GM10266 (cell line): ENCODE measurements around the gene LMLN.
A peak's percentile ranks its signal among the peaks of the same experiment; 100 is the strongest.
"Not testable (repeated sequence)": the region's sequence is repeated elsewhere in the genome, so short reads cannot be mapped to it uniquely, and the experiment has no call there.

Experiments
- DNase-seq: peaks from one replicate; pipeline ENCODE4 v3.0.0; 2012; ENCODE audit errors: extremely low spot score
- TF ChIP-seq, protein P1 (sequence below): IDR thresholded peaks from 2 replicates; pipeline ENCODE4 v1.5.1; 2012; ENCODE audit warnings: mild to moderate bottlenecking, low read depth; ENCODE audit not compliant: control insufficient read depth, insufficient read depth; ENCODE audit errors: missing control alignments

The LMLN gene

DNA sequence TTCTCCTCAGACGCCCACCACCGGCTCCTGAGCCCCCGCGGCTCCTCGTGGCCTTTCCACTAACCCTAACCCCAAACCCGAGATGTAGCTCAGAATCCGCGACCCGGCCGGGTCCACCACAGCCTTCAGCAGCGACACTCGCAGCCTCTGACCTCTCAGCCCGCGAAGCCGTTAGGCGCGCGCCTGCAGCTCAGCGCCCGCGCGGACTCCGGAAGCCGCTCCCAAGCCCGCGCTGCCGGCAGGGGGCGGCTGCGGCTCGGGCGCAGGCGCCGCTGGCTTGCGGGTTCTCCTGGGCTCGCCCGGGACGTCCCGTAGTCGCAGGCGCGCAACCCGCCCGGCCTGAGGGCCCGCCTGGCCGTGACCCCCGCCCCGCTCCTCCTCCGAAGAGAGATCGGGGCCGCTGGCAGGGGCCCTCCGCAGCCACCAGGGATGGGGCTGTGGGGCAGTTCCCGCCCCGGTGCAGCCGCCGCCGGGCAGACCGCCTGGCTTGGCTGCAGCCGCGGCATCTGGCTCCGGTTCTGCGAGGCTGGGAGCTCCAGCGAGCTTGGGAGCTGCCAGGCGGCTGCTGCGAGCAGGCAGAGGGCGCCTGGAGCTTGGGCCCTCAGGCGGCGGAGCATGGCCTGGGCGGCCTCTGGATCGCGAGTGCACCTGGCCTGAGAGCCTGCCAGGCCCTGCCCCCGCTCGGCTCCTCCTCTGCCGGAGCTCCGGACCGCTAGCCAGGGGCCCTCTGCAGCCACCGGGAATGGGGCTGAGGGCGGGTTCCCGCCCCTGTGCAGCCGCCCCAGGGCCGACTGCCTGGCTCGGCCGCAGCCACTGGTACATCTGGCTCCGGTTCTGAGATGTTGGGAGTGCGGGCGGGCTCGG lies 120.7 kb downstream of the LMLN start:
- TF ChIP-seq, protein P1, sequence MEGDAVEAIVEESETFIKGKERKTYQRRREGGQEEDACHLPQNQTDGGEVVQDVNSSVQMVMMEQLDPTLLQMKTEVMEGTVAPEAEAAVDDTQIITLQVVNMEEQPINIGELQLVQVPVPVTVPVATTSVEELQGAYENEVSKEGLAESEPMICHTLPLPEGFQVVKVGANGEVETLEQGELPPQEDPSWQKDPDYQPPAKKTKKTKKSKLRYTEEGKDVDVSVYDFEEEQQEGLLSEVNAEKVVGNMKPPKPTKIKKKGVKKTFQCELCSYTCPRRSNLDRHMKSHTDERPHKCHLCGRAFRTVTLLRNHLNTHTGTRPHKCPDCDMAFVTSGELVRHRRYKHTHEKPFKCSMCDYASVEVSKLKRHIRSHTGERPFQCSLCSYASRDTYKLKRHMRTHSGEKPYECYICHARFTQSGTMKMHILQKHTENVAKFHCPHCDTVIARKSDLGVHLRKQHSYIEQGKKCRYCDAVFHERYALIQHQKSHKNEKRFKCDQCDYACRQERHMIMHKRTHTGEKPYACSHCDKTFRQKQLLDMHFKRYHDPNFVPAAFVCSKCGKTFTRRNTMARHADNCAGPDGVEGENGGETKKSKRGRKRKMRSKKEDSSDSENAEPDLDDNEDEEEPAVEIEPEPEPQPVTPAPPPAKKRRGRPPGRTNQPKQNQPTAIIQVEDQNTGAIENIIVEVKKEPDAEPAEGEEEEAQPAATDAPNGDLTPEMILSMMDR: peak; percentile 78
- DNase-seq: peak; percentile 84

DNA sequence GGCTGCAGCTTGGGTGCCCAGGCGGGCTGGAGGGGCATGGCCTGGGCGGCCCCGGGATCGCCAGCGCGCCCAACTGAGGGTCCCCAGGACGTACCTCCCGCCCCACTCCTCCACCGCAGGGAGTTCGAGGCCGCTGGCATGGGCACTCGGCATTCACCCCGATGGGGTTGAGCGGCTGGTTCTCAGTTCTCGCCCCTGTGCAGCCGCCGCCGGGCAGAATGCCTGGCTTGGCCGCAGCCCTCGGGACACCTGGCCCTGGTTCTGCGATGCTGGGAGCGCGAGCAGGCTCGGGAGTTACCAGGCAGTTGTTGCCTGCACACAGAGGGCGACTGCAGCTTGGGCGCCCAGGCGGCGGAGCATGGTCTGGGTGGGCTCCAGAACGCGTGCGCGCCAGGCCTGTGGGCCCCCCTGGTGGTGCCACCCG lies 121.4 kb downstream of the LMLN start:
- no peak for DNase-seq
- TF ChIP-seq, protein P1: no peak

DNA sequence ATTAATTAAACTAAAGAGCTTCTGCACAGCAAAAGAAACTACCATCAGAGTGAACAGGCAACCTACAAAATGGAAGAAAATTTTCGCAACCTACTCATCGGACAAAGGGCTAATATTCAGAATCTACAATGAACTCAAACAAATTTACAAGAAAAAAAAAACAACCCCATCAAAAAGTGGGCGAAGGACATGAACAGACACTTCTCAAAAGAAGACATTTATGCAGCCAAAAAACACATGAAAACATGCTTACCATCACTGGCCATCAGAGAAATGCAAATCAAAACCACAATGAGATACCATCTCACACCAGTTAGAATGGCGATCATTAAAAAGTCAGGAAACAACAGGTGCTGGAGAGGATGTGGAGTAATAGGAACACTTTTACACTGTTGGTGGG lies 122.2 kb downstream of the LMLN start:
- not testable (repeated sequence) for DNase-seq

DNA sequence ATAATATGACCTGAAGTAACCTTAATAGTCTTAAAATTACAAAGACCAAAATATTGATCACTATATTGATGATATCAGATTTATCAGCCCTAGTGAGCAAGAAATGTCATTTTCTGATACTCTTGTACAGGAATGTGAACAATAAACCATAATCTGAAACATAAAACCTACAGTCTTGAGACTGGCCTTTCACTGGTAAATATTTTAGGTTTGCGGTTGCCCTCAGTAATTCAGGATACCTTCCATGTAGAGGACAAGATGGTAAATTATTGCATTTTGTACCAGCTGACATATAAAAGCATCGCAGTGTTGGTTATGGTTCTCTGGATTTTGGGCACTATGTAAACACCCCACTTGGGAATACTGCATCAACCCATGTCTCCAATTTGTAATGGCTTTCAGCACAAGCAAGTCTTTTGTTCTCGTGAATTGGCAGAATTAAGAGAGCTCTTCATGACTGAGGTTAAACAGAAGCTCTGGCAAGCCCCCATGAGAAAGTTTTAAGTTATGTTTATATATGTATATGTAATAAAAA lies 128.5 kb downstream of the LMLN start:
- TF ChIP-seq, protein P1: no peak
- DNase-seq: no peak

DNA sequence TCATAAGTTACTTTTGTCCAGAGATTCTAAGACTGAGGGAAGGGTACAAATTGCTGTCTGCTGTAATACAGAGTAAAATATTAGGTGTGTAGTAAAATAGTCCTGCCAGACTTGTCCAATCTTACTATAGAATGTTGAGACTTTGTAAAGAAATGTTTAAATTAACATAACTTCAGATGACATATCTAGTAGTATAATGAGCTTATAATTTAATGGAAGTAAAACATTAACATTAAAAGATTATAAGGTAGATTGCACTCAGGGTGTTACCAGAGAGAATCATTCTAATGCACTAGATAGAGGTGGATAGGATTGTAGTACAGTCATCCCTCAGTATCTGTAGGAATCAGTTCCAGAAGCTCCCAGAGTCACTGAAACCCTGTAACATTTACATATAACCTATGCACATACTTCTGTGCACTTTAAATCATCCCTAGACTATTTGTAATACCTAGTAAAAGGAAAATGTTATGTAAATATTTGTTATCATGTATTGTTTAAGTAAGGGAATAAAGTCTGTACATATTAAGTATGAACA lies 130.8 kb downstream of the LMLN start:
- no peak for DNase-seq
- TF ChIP-seq, protein P1: no peak

DNA sequence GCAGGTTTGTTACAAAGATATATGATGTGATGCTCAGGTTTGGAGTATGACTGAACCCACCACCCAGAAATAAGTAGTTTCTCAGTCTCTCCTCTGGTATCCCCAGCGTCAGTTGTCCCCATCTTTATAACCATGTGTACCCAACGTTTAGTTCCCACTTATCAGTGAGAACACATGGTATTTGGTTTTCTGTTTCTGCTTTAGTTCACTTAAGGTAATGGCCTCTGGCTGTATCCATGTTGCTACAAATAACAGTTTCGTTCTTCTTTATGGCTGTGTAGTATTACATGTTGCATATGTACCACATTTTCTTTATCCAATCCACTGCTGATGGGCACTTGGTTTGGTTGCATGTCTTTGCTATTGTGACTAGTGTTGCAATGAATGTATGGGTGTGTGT lies 132.3 kb downstream of the LMLN start:
- TF ChIP-seq, protein P1: no peak
- DNase-seq: no peak

DNA sequence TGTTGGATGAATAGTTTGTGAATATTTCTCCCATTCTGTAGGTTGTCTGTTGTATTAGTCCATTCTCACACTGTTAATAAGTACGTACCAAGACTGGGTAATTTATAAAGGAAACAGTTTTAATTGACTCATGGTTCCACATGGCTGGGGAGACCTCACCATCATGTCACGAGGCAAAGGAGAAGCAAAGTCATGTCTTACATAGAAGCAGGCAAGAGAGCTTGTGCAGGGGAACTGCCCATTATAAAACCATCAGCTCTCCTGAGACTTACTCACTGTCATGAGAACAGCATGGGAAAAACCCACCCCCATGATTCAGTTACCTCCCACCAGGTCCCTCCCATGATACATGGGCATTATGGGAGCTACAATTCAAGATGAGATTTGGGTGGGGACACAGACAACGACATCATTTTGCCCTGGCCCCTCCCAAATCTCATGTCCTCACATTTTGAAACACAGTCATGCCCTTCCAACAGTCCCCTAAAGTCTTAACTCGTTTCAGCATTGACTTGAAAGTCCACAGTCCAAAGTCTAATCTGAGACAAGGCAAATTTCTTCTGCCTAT lies 133.2 kb downstream of the LMLN start:
- no peak for DNase-seq
- TF ChIP-seq, protein P1: no peak
